ENCODE results near the gene LAIR2.

Gene LAIR2

GRCh38 chr19:54461210-54461609, 41.4 kb upstream of the LAIR2 start:
- H2AFZ ChIP-seq (ENCODE audit: low read length): no peak overlapping the region
- TF ChIP-seq EZH2 (optimal IDR thresholded peaks at IDR 0.05; ENCODE audit: low read depth, low read length) (no peak), EZH2phosphoT487 (IDR thresholded peaks at IDR 0.05; ENCODE audit: low read length) (no peak), CTCF (IDR thresholded peaks at IDR 0.05; ENCODE audit: low read length) (no peak)
- peaks cover 6% of the 10 kb centered on the region for H4K20me1 ChIP-seq (ENCODE audit: insufficient read depth, low read length)
- no peaks in the 10 kb centered on the region for H3K9me3 ChIP-seq (replicated peaks; ENCODE audit: insufficient read depth, low read length)
- H3K79me2 ChIP-seq (ENCODE audit: low read length): peaks cover 33% of the 10 kb centered on the region; the same call in 1 of the 2 replicates
- no peak overlapping the region for H3K9ac ChIP-seq (ENCODE audit: low read length)
- peaks cover 4% of the 10 kb centered on the region for H3K36me3 ChIP-seq (replicated peaks; ENCODE audit: insufficient read depth, low read length)
- peaks cover 5% of the 10 kb centered on the region; the same call in 1 of the 2 replicates for H3K4me1 ChIP-seq (ENCODE audit: low read length)
- H3K9me2 ChIP-seq (replicated peaks; ENCODE audit: insufficient read depth, low read length): no peaks in the 10 kb centered on the region
- peaks cover 16% of the 10 kb centered on the region for H3F3A ChIP-seq (ENCODE audit: insufficient read depth, low read length)
- H3K4me2 ChIP-seq (ENCODE audit: low read depth, low read length): no peak overlapping the region
- no peak for DNase-seq
- no peak overlapping the region for H3K27ac ChIP-seq (ENCODE audit: low read length)
- no peak overlapping the region for H3K4me3 ChIP-seq (ENCODE audit: low read length)
- H3K27me3 ChIP-seq (replicated peaks; ENCODE audit: insufficient read depth, low read length): peaks cover 2% of the 10 kb centered on the region; the same call in 1 of the 2 replicates

GRCh38 chr19:54461613-54462012, 41.0 kb upstream of the LAIR2 start:
- Histone ChIP-seq H4K20me1 (ENCODE audit: insufficient read depth, low read length) (peaks cover 6% of the 10 kb centered on the region), H3K9ac (ENCODE audit: low read length) (no peak overlapping the region), H3F3A (ENCODE audit: insufficient read depth, low read length) (peaks cover 16% of the 10 kb centered on the region), H3K27me3 (replicated peaks; ENCODE audit: insufficient read depth, low read length) (peaks cover 6% of the 10 kb centered on the region; the same call in 1 of the 2 replicates), H3K4me2 (ENCODE audit: low read depth, low read length) (no peak overlapping the region), H3K4me1 (ENCODE audit: low read length) (peaks cover 5% of the 10 kb centered on the region; the same call in 1 of the 2 replicates), H3K9me3 (replicated peaks; ENCODE audit: insufficient read depth, low read length) (no peaks in the 10 kb centered on the region), H2AFZ (ENCODE audit: low read length) (no peak overlapping the region), H3K79me2 (ENCODE audit: low read length) (peaks cover 31% of the 10 kb centered on the region; the same call in 1 of the 2 replicates), H3K36me3 (replicated peaks; ENCODE audit: insufficient read depth, low read length) (peaks cover 4% of the 10 kb centered on the region), H3K4me3 (ENCODE audit: low read length) (no peak overlapping the region), H3K27ac (ENCODE audit: low read length) (no peak overlapping the region), H3K9me2 (replicated peaks; ENCODE audit: insufficient read depth, low read length) (no peaks in the 10 kb centered on the region)
- TF ChIP-seq CTCF (IDR thresholded peaks at IDR 0.05; ENCODE audit: low read length) (no peak), EZH2 (optimal IDR thresholded peaks at IDR 0.05; ENCODE audit: low read depth, low read length) (no peak)
- DNase-seq: no peak

- H3K36me3 ChIP-seq (replicated peaks; ENCODE audit: insufficient read depth, low read length): peaks cover 4% of the 10 kb centered on the region; the same call in 1 of the 2 replicates
- H3K27me3 ChIP-seq (replicated peaks; ENCODE audit: insufficient read depth, low read length): peaks cover 9% of the 10 kb centered on the region; the same call in 1 of the 2 replicates
- H3K9me3 ChIP-seq (replicated peaks; ENCODE audit: insufficient read depth, low read length): no peaks in the 10 kb centered on the region
- no peak overlapping the region for H3K27ac ChIP-seq (ENCODE audit: low read length)
- H3K4me1 ChIP-seq (ENCODE audit: low read length): peaks cover 5% of the 10 kb centered on the region; the same call in 1 of the 2 replicates
- H3K9ac ChIP-seq (ENCODE audit: low read length): no peak overlapping the region
- no peaks in the 10 kb centered on the region for H3K9me2 ChIP-seq (replicated peaks; ENCODE audit: insufficient read depth, low read length)
- peak overlapping the region; percentile 93; the same call in 1 of the 2 replicates for H3K4me2 ChIP-seq (ENCODE audit: low read depth, low read length)
- no peak overlapping the region for H2AFZ ChIP-seq (ENCODE audit: low read length)
- no peak overlapping the region for H3K4me3 ChIP-seq (ENCODE audit: low read length)
- peaks cover 6% of the 10 kb centered on the region for H4K20me1 ChIP-seq (ENCODE audit: insufficient read depth, low read length)
- DNase-seq: no peak
- TF ChIP-seq CTCF (IDR thresholded peaks at IDR 0.05; ENCODE audit: low read length) (no peak), EZH2phosphoT487 (IDR thresholded peaks at IDR 0.05; ENCODE audit: low read length) (no peak), EZH2 (optimal IDR thresholded peaks at IDR 0.05; ENCODE audit: low read depth, low read length) (no peak)
- peaks cover 16% of the 10 kb centered on the region for H3F3A ChIP-seq (ENCODE audit: insufficient read depth, low read length)
- peaks cover 31% of the 10 kb centered on the region; the same call in 1 of the 2 replicates for H3K79me2 ChIP-seq (ENCODE audit: low read length)
Observed at GRCh38 chr19:54462047-54462654, 40.5 kb upstream of the LAIR2 start.
